Dermis microvascular lymphatic vessel endothelial cell (primary cell): ENCODE results near the gene JMJD1C. TPM values are rescaled to one million over a fixed set of nuclear protein-coding genes. Genes with fewer than 3 reads are reported as not detected.
"Not testable (repeated sequence)": the region's sequence is repeated elsewhere in the genome, so short reads cannot be mapped to it uniquely, and the experiment has no call there.

Experiments
- DNase-seq, 2 donors: peaks; one replicate each; pipeline versions ENCODE4 v3.0.0 to v3.0.0-alpha.2; 2010; ENCODE audit warnings: low read depth in 2 of 2
- total RNA-seq: library from RNA; depleted of rRNA; stranded (reverse); fragments of >200 nt; gene quantifications from 2 replicates; pipeline ENCODE4 v1.2.1, GENCODE V29; 2014

JMJD1C gene, protein sequence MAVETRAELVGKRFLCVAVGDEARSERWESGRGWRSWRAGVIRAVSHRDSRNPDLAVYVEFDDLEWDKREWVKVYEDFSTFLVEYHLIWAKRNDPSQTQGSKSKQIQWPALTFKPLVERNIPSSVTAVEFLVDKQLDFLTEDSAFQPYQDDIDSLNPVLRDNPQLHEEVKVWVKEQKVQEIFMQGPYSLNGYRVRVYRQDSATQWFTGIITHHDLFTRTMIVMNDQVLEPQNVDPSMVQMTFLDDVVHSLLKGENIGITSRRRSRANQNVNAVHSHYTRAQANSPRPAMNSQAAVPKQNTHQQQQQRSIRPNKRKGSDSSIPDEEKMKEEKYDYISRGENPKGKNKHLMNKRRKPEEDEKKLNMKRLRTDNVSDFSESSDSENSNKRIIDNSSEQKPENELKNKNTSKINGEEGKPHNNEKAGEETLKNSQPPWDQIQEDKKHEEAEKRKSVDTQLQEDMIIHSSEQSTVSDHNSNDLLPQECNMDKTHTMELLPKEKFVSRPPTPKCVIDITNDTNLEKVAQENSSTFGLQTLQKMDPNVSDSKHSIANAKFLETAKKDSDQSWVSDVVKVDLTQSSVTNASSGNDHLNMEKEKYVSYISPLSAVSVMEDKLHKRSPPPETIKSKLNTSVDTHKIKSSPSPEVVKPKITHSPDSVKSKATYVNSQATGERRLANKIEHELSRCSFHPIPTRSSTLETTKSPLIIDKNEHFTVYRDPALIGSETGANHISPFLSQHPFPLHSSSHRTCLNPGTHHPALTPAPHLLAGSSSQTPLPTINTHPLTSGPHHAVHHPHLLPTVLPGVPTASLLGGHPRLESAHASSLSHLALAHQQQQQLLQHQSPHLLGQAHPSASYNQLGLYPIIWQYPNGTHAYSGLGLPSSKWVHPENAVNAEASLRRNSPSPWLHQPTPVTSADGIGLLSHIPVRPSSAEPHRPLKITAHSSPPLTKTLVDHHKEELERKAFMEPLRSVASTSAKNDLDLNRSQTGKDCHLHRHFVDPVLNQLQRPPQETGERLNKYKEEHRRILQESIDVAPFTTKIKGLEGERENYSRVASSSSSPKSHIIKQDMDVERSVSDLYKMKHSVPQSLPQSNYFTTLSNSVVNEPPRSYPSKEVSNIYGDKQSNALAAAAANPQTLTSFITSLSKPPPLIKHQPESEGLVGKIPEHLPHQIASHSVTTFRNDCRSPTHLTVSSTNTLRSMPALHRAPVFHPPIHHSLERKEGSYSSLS (N-terminal part only)
- 103 and 145 TPM in 2 replicates for total RNA-seq

DNA sequence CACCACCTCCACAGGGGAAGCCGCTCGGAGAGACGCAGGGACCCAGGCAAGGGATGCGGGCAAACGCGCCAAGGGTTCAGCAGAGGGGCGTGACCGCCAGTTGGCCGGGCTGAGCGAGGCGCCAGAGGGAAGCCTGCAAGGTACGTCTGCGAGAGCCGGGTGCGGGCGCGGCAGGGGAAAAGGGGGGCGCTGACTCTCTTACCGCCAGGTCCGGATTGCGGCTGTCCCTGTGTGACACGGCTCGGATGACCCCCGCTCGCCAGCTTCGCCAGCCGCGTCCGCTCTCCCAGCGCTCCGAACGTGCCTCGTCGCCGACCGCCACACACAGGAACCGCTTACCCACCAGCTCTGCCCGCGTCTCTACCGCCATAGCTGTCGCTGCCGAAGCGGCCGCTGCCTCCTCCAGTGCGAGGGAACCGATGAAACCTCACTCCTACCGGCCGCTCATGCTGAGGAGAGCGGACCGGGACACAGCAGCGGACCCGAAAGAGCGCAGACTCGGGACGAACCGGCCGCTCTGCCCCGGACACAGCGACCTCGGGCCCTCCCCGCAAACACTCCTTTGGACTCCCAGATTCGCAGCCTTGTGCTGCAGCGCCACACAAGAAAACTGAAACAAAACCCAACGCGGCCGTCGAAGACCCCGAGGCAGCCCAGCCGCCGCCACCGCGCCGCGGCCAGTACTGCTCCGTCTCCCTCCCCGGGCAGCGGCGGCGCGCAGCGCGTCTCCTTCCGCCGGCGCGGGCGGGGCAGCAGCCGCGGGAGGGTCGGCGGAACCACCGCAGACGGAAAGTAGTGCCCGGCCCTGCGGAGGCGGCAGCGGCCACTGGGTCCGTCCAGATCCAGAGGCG, at the start of gene JMJD1C:
JMJD1C (minus strand) TSS at position 685 of the 851 bp plus-strand sequence; CDS start at position 370, 315 bp downstream.
- peak; percentile 76 to 88 for DNase-seq

DNA sequence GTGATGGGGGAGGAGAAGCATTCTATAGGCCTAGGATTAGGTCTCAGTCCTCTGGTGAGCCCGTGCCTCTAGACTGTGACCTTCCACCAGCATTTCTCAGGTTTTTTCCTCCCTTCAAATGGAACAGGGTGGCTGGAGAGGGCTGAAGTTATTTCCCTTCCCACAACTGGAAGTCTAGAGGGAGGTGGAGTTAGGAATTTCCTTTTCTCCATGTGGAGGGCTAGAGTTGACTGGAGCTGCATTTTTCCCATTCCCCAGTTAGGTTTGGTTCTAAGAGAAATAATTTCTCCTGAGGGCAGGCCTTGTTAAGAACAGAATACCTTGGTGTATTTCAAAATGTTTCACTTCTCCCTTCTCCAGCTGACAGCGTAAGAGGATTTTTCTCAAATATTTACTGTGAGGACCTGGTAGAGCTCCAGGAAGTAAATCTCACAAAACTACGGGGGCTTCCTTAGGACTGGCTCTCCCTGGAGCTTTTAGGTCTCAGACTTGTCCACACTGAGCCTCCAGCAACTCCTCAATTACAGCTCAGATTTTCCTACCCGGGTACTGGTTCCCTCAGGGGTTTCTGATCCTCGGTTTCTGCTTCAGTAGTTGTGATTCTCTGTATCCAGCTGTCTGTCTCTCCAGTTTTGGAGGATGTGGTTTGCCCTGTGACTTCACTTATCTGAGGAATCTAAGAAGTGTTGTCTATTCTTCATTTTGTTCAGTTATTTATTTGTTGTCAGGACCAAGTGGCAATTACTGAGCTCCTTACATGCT, 49.4 kb upstream of the JMJD1C start:
- DNase-seq, result peak in 1 of 2 donors; percentile 58

- DNase-seq, result no peak
Measured at GRCh38 chr10:63506554-63506953, 40.8 kb upstream of the JMJD1C start.

GRCh38 chr10:63505562-63505961, 39.8 kb upstream of the JMJD1C start:
- no peak for DNase-seq

- no peak for DNase-seq
Measured at GRCh38 chr10:63504145-63504881, 38.5 kb upstream of the JMJD1C start.

GRCh38 chr10:63503395-63503794, 37.6 kb upstream of the JMJD1C start:
- DNase-seq, result no peak

DNA sequence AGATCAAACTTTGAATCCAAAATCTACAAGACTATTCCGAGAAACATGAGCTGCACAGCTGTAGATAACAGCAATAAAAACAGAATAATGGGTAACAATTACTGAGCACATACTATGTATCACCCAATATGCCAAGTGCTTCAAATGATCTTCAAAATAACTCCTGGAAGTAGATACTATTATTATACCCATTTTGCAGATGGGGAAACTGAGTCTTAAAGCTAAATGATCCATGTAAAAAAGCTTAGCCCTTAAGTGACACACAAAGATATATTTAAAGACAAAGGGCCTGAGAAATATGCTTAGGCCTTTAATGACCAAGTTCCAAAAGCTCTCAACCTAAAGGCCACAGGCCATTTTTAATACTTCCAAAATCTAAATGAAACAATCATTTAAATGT, 37.1 kb upstream of the JMJD1C start:
- no peak for DNase-seq

- DNase-seq, result no peak
Measured at GRCh38 chr10:63501954-63502353, 36.2 kb upstream of the JMJD1C start.

DNA sequence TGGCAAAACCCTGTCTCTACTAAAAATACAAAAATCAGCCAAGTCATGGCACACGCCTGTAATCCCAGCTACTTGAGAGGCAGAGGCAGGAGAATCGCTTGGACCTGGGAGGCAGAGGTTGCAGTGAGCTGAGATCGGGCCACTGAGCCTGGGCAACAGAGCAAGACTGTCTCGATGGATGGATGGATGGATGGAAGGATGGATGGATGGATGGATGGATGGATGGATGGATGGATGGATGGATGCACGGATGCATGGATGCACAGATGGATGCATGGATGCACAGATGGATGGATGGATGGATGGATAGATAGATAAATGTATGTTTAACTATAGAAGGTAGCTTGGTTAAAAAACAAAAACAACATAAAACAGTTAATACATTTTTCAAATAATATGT, 34.8 kb upstream of the JMJD1C start:
- DNase-seq, result not testable (repeated sequence)

GRCh38 chr10:63498665-63499064, 32.9 kb upstream of the JMJD1C start:
- DNase-seq, result no peak

GRCh38 chr10:63497321-63497720, 31.5 kb upstream of the JMJD1C start:
- DNase-seq, result no peak

GRCh38 chr10:63496561-63496960, 30.8 kb upstream of the JMJD1C start:
- no peak for DNase-seq

DNA sequence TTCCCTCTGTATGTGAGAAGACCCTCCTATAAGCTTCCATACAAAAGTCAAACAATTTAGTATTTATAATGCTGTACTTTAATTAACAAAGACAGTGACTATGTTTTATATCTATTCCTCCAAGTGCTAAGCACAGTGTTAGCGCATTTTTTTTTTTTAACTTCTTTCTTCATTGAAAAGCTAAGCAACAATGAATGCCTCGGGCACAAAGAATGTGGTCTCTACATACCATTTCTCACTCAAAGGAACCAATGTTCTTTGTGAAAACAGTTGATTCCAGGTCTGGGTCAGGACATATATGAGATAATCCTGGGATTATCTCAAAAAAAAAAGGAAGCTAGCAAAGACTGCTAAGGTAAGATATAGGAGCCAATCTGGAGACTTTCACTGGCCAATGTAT, 29.2 kb upstream of the JMJD1C start:
- no peak for DNase-seq

GRCh38 chr10:63493004-63493403, 27.2 kb upstream of the JMJD1C start:
- DNase-seq, result no peak

DNA sequence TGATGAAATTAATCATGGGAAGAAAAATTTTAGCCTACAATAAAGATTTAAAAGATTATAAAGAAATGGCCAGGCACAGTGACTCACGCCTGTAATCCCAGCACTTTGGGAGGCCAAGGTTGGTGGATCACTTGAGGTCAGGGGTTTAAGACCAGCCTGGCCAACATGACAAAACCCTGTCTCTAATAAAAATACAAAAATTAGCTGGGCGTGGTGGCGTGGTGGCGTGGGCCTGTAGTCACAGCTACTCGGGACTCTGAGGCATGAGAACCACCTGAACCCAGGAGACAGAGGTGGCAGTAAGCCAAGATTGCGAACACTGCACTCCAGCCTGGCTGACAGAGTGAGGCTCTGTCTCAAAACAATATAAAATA, 26.5 kb upstream of the JMJD1C start:
- DNase-seq, result not testable (repeated sequence)

DNA sequence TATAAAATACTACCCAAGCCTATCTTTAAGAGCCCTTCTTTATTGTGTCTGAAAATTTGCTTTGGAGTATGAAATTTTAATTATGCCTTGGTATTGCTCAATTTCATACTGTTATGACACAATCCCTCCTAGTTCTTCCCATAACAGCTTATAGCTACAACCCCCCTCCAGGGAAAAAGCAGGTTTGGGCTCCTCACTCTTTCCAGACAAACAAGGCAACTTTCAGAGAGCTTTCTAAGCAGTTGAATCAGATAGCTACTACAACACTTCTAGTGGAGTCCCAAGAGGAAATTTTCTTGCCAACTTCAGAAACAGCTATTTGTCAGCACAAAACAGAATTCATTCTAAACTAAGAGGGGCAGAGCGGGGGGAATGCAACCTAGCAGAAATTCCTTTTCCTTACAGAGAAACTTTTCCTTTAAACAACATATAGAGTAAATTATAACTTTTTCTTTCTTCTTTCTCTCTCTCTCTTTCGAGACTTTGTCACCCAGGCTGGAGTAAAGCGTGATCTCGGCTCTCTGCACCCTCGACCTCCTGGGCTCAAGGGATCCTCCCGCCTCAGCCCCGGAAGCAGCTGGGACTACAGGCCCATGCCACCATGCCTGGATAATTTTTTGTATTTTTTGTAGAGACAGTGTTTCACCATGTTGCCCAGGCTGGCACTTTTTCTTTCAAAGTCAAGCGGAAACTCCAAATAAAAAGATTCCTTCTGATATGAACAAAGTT, 26.0 kb upstream of the JMJD1C start:
- no peak for DNase-seq

DNA sequence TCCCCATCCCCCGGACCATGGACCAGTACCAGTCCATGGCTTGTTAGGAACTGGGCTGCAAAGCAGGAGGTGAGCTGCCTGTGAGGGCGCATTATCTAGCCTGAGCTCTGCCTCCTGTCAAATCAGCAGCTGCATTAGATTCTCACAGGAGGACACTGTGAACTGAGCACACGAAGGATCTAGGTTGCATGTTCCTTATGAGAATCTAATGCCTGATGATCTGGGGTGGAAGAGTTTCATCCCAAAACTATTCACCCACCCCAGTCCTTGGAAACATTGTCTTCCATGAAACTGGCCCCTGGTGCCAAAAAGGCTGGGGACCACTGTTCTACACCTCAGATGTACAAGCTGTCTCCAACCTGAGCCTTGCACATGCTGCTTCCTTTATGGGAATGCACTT, 24.1 kb upstream of the JMJD1C start:
- no peak for DNase-seq

DNA sequence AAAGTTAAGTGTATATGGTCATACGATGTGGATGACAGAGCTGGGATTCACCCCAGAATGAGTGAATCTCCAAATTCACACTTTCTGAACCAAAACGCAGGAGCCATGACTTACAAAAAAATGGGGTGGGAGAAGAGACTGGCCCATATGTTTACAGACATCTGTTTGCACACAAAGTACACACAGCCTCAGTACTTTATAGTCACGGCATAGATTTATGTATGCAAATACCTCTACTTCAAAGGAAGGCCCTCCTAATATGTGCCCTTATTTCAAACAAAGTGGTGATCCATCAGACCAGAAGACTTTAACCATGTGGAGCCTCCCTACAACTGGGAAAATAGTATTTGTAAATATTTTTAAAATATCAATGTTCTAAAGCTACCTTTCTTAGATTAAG, 22.2 kb upstream of the JMJD1C start:
- no peak for DNase-seq

GRCh38 chr10:63483983-63484382, 18.2 kb upstream of the JMJD1C start:
- DNase-seq, result no peak
